ENCODE measurements around the gene F10. TPM values are rescaled to one million over a fixed set of nuclear protein-coding genes. Genes with fewer than 3 reads are reported as not detected.

The F10 gene
- total RNA-seq, 1 donor from 2014 or later, result 0.08 TPM

DNA sequence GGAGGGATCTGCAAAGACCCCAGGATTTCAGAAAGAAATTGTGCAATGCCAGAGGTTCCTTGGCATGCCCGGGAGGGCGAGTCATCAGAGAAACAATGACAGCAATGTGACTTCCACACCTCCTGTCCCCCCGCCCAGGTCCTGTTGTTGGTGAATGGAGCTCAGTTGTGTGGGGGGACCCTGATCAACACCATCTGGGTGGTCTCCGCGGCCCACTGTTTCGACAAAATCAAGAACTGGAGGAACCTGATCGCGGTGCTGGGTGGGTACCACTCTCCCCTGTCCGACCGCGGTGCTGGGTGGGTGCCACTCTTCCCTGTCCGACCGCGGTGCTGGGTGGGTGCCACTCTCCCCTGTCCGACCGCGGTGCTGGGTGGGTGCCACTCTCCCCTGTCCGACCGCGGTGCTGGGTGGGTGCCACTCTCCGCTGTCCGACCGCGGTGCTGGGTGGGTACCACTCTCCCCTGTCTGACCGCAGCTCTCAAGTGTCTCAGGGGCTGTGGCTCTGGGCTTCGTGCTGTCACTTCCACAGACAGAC is 5.2 kb upstream of the F10 start:
- Histone ChIP-seq H3K4me3 (ENCODE audit: low read depth, low read length) (no peak overlapping the region), H3K27me3 (ENCODE audit: control insufficient read depth, insufficient read depth, low read length) (peaks cover 7% of the 10 kb centered on the region), H3K36me3 (ENCODE audit: control insufficient read depth, insufficient read depth, low read length) (no peaks in the 10 kb centered on the region)
- TF ChIP-seq, protein P1, sequence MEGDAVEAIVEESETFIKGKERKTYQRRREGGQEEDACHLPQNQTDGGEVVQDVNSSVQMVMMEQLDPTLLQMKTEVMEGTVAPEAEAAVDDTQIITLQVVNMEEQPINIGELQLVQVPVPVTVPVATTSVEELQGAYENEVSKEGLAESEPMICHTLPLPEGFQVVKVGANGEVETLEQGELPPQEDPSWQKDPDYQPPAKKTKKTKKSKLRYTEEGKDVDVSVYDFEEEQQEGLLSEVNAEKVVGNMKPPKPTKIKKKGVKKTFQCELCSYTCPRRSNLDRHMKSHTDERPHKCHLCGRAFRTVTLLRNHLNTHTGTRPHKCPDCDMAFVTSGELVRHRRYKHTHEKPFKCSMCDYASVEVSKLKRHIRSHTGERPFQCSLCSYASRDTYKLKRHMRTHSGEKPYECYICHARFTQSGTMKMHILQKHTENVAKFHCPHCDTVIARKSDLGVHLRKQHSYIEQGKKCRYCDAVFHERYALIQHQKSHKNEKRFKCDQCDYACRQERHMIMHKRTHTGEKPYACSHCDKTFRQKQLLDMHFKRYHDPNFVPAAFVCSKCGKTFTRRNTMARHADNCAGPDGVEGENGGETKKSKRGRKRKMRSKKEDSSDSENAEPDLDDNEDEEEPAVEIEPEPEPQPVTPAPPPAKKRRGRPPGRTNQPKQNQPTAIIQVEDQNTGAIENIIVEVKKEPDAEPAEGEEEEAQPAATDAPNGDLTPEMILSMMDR (IDR thresholded peaks at IDR 0.05; ENCODE audit: insufficient read depth, low read length, poor library complexity, severe bottlenecking), result no peak
- no peak for DNase-seq (ENCODE audit: low read depth)

DNA sequence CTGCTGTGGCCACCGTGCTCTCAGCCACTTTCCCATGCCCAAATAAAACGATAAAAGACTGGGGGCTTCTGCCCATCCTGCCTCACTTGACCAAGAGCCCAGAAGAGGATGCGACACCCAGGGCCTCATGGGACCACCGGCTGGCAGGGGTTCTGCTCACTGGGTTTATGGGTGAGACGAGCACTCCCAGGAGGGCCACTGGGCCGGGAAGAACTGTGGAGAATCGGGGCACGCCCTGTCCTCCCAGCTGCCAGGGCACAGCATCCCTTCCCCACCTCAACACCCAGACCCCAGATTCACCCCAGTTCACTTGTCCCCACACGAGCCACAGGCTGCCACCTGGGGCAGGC is 4.7 kb upstream of the F10 start:
- H3K36me3 ChIP-seq (ENCODE audit: control insufficient read depth, insufficient read depth, low read length), result no peaks in the 10 kb centered on the region
- TF ChIP-seq, protein P1 (IDR thresholded peaks at IDR 0.05; ENCODE audit: insufficient read depth, low read length, poor library complexity, severe bottlenecking), result no peak
- no peak overlapping the region for H3K4me3 ChIP-seq (ENCODE audit: low read depth, low read length)
- DNase-seq (ENCODE audit: low read depth), result no peak
- peaks cover 9% of the 10 kb centered on the region for H3K27me3 ChIP-seq (ENCODE audit: control insufficient read depth, insufficient read depth, low read length)

DNA sequence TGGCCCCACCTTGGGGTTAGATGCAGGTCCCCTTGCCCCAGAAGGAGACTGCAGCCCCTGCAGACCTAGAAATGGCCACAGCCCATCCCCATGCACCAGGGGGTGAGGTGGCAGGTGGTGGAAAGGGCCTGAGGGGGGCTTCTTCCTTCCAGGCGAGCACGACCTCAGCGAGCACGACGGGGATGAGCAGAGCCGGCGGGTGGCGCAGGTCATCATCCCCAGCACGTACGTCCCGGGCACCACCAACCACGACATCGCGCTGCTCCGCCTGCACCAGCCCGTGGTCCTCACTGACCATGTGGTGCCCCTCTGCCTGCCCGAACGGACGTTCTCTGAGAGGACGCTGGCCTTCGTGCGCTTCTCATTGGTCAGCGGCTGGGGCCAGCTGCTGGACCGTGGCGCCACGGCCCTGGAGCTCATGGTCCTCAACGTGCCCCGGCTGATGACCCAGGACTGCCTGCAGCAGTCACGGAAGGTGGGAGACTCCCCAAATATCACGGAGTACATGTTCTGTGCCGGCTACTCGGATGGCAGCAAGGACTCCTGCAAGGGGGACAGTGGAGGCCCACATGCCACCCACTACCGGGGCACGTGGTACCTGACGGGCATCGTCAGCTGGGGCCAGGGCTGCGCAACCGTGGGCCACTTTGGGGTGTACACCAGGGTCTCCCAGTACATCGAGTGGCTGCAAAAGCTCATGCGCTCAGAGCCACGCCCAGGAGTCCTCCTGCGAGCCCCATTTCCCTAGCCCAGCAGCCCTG is 4.2 kb upstream of the F10 start:
- H3K27me3 ChIP-seq (ENCODE audit: control insufficient read depth, insufficient read depth, low read length), result peaks cover 11% of the 10 kb centered on the region
- TF ChIP-seq, protein P1 (IDR thresholded peaks at IDR 0.05; ENCODE audit: insufficient read depth, low read length, poor library complexity, severe bottlenecking), result no peak

DNA sequence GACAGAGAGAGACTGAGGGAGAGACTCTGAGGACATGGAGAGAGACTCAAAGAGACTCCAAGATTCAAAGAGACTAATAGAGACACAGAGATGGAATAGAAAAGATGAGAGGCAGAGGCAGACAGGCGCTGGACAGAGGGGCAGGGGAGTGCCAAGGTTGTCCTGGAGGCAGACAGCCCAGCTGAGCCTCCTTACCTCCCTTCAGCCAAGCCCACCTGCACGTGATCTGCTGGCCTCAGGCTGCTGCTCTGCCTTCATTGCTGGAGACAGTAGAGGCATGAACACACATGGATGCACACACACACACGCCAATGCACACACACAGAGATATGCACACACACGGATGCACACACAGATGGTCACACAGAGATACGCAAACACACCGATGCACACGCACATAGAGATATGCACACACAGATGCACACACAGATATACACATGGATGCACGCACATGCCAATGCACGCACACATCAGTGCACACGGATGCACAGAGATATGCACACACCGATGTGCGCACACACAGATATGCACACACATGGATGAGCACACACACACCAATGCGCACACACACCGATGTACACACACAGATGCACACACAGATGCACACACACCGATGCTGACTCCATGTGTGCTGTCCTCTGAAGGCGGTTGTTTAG is 3.3 kb upstream of the F10 start:
- Histone ChIP-seq H3K36me3 (ENCODE audit: control insufficient read depth, insufficient read depth, low read length) (no peaks in the 10 kb centered on the region), H3K4me3 (ENCODE audit: low read depth, low read length) (no peak overlapping the region), H3K27me3 (ENCODE audit: control insufficient read depth, insufficient read depth, low read length) (peaks cover 11% of the 10 kb centered on the region)
- TF ChIP-seq, protein P1 (IDR thresholded peaks at IDR 0.05; ENCODE audit: insufficient read depth, low read length, poor library complexity, severe bottlenecking), result no peak
- DNase-seq (ENCODE audit: low read depth), result no peak

More for the DNA sequence above, 4.2 kb upstream of the F10 start:
- no peak for DNase-seq (ENCODE audit: low read depth)
- Histone ChIP-seq H3K36me3 (ENCODE audit: control insufficient read depth, insufficient read depth, low read length) (no peaks in the 10 kb centered on the region), H3K4me3 (ENCODE audit: low read depth, low read length) (no peak overlapping the region)

DNA sequence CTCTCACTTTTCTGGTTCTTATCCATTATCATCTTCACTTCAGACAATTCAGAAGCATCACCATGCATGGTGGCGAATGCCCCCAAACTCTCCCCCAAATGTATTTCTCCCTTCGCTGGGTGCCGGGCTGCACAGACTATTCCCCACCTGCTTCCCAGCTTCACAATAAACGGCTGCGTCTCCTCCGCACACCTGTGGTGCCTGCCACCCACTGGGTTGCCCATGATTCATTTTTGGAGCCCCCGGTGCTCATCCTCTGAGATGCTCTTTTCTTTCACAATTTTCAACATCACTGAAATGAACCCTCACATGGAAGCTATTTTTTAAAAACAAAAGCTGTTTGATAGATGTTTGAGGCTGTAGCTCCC is 2.8 kb upstream of the F10 start:
- H3K36me3 ChIP-seq (ENCODE audit: control insufficient read depth, insufficient read depth, low read length), result no peaks in the 10 kb centered on the region
- TF ChIP-seq, protein P1 (IDR thresholded peaks at IDR 0.05; ENCODE audit: insufficient read depth, low read length, poor library complexity, severe bottlenecking), result no peak
- no peak for DNase-seq (ENCODE audit: low read depth)
- H3K4me3 ChIP-seq (ENCODE audit: low read depth, low read length), result no peak overlapping the region
- peaks cover 11% of the 10 kb centered on the region for H3K27me3 ChIP-seq (ENCODE audit: control insufficient read depth, insufficient read depth, low read length)

Measured in kidney epithelial cell (primary cell).